Measurements from ENCODE around the gene GRXCR2. TPM values are rescaled to one million over a fixed set of nuclear protein-coding genes. Genes with fewer than 3 reads are reported as not detected.

GRXCR2 gene
- total RNA-seq, 1 donor from 2014 or later, result not detected

DNA sequence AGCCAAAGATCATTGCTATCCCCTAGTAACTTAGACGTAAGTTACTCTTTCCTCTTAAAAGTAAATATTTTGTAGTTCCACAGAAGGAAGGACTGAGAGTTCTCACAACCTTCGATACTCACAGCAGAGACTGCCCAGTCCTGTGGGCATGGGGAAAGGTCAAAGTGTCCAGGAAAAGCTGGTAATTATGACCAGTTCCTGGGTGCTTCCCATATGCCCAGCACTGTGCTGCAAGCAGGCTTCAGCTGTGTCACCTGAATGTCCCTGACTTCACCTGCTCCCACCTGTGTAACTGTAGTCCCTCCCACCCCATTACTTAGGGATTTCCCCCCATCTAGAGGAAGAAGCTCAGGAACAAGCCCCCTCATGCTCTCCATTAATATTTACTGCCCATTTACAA is 45.6 kb upstream of the GRXCR2 start:
- DNase-seq (ENCODE audit: low spot score in 2 of 2), result no peak
- Histone ChIP-seq H3K36me3 (no peaks in the 10 kb centered on the region), H3K9me3 (no peaks in the 10 kb centered on the region), H3K4me3 (no peak overlapping the region), H3K27ac (no peak overlapping the region), H3K27me3 (no peaks in the 10 kb centered on the region), H3K4me1 (peaks cover 0 to 4% of the 10 kb centered on the region in 2 donors)
- intact Hi-C loops (cut with DNase I), result no loop called here
- TF ChIP-seq, protein P1, sequence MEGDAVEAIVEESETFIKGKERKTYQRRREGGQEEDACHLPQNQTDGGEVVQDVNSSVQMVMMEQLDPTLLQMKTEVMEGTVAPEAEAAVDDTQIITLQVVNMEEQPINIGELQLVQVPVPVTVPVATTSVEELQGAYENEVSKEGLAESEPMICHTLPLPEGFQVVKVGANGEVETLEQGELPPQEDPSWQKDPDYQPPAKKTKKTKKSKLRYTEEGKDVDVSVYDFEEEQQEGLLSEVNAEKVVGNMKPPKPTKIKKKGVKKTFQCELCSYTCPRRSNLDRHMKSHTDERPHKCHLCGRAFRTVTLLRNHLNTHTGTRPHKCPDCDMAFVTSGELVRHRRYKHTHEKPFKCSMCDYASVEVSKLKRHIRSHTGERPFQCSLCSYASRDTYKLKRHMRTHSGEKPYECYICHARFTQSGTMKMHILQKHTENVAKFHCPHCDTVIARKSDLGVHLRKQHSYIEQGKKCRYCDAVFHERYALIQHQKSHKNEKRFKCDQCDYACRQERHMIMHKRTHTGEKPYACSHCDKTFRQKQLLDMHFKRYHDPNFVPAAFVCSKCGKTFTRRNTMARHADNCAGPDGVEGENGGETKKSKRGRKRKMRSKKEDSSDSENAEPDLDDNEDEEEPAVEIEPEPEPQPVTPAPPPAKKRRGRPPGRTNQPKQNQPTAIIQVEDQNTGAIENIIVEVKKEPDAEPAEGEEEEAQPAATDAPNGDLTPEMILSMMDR (IDR thresholded peaks at IDR 0.05), result no peak

DNA sequence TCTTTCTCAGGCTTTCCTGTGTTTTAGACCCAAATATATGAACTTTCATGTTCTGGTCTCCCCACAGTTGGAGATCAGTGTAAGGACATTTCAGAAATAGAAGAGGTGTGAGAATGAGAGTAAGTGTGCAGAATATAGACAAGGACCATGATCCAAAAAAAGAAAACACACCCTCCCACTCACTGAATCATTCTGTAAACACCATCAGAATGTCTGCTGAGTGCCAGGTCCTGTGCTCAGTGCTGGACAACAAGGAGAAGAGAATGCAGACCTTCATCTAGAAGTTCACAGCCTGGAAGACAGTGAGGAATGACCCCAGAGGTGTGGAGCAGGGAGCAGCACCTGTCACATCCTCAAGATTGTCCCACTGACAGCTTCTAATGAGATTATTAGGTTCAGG is 44.5 kb upstream of the GRXCR2 start:
- DNase-seq (ENCODE audit: low spot score in 2 of 2), result no peak
- TF ChIP-seq, protein P1 (IDR thresholded peaks at IDR 0.05), result no peak
- intact Hi-C loops (cut with DNase I), result no loop called here
- peaks cover 0 to 4% of the 10 kb centered on the region in 2 donors for H3K4me1 ChIP-seq
- H3K27me3 ChIP-seq, result no peaks in the 10 kb centered on the region
- no peak overlapping the region for H3K27ac ChIP-seq
- no peaks in the 10 kb centered on the region for H3K36me3 ChIP-seq
- H3K9me3 ChIP-seq, result no peaks in the 10 kb centered on the region
- H3K4me3 ChIP-seq, result no peak overlapping the region

DNA sequence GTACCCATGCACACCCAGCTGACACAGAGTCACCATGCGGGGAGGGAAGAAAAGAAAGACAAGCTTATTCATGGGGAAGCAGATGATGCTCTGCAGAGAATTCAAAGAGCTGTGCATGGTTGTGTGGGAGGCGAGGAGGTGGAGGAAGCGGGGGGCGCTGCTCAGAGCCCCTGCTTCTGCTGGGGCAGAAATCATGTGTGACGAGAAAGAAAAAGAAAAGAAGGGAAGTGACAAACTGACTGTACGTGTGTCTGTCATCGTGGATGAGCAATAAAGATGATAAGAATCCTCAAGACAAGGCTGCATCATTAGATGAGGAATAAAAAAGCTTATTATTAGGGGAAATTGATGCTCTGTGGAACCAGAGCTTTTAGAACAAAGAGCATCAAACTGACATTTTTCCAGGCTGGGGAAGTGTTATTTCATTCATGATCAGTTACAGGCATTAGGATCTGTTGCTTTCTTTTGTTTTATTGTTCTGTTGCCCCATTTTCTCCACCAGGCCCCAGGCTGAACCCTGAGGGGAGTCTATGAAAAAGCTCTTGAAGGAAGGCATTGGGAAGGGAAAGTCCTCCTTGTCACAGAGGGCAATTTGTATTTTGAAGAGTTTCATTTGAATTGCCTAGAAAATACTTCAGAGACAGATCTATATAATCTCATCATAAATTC is 43.3 kb upstream of the GRXCR2 start:
- TF ChIP-seq, protein P1 (IDR thresholded peaks at IDR 0.05), result no peak
- intact Hi-C loops (cut with DNase I), result no loop called here
- Histone ChIP-seq H3K36me3 (no peaks in the 10 kb centered on the region), H3K27me3 (no peaks in the 10 kb centered on the region), H3K27ac (no peak overlapping the region), H3K4me1 (peaks cover 0 to 4% of the 10 kb centered on the region in 2 donors), H3K9me3 (no peaks in the 10 kb centered on the region), H3K4me3 (no peak overlapping the region)
- DNase-seq (ENCODE audit: low spot score in 2 of 2), result no peak

DNA sequence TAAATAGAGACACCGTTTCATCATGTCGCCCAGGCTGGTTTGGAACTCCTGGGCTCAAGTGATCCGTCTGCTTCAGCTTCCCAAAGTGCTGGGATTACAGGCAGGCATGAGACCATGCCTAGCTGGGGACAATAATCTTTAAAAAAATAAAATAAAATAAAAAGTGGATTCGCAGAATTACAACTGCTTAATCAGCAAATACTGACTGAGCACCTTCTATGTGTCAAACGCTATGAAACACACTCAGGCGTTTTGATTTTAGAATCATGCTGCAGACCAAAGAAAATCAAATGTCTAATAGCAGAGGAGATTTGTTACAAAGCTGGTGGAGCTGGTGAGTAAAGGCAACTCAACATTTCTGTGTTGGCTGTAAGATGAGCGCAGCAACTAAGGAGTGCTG is 40.9 kb upstream of the GRXCR2 start:
- TF ChIP-seq, protein P1 (IDR thresholded peaks at IDR 0.05), result no peak
- intact Hi-C loops (cut with DNase I), result no loop called here
- Histone ChIP-seq H3K4me1 (peaks cover 0 to 4% of the 10 kb centered on the region in 2 donors), H3K4me3 (no peak overlapping the region), H3K36me3 (no peaks in the 10 kb centered on the region), H3K27me3 (no peaks in the 10 kb centered on the region), H3K27ac (no peak overlapping the region), H3K9me3 (no peaks in the 10 kb centered on the region)
- DNase-seq (ENCODE audit: low spot score in 2 of 2), result no peak

DNA sequence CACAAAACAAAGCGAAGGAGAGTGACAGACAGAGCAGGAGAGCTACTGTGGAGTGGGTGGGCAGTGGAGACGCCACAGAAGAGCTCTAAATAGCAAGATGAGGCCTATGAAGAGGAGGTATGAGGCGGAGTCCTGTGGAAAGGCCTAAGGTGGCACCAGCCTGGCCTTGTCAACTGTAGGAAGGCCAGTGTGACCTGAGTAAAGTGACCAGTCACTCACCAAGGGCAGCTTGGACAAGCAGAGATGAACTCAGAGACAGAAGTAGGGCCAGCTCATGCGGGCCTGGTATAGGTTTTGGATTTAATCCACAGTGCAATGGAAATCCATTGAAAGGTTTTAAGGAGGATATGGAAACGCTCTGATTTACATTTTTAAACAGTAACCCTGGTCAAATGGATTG is 39.8 kb upstream of the GRXCR2 start:
- Histone ChIP-seq H3K9me3 (no peaks in the 10 kb centered on the region), H3K4me1 (peaks cover 0 to 4% of the 10 kb centered on the region in 2 donors), H3K4me3 (no peak overlapping the region), H3K27me3 (no peaks in the 10 kb centered on the region), H3K27ac (no peak overlapping the region), H3K36me3 (no peaks in the 10 kb centered on the region)
- DNase-seq (ENCODE audit: low spot score in 2 of 2), result no peak
- intact Hi-C loops (cut with DNase I), result no loop called here
- TF ChIP-seq, protein P1 (IDR thresholded peaks at IDR 0.05), result no peak

DNA sequence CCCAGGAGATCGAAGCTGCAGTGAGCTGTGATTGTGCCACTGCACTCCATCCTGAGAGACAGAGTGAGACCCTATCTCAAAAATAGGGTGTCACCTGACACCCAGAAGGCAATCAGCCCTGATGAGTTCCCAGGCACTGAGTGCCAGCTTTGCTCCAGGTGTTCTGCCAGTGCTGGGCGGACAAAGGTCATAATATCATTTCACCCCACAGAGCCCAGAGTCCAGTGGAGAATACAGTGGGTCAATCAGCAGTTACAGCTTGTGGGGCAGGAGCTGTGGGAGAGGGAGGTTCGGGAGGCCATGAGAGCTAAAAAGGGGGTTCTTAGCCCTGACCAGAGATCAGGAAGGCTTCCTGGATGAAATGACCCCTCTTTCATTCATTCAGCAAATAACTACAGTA is 39.2 kb upstream of the GRXCR2 start:
- TF ChIP-seq, protein P1 (IDR thresholded peaks at IDR 0.05), result no peak
- Histone ChIP-seq H3K4me3 (no peak overlapping the region), H3K4me1 (peaks cover 0 to under 1% of the 10 kb centered on the region in 2 donors), H3K27ac (no peak overlapping the region), H3K36me3 (no peaks in the 10 kb centered on the region), H3K9me3 (no peaks in the 10 kb centered on the region), H3K27me3 (no peaks in the 10 kb centered on the region)
- intact Hi-C loops (cut with DNase I), result no loop called here
- no peak for DNase-seq (ENCODE audit: low spot score in 2 of 2)
